Measurements from ENCODE around the gene CPNE6.

DNA sequence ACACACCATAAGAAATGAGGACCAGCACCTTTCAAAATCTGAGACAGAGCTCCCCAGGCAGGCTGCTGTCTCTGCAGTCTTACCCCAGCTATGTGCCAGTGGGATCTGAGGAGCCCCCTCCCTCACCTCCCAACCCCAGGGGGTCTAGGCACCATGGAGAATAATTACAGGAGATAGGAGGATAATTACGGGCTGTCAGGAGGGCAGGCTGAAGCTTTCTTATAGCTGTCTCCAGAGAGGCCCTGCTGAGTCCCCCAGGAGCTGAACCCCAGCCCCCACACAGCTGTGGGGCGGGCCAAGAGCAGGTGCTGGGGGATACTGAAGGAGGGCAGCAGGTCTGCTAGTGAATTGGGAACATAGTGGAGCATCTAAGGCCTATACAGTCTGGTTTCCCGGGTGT lies 6.8 kb downstream of the CPNE6 start:
- TF ChIP-seq SMARCC2 (IDR thresholded peaks at IDR 0.05) = no peak
- no peak for TF ChIP-seq ZBTB26 (CRISPR knock-in tag; IDR thresholded peaks at IDR 0.05; ENCODE audit: borderline replicate concordance)
- TF ChIP-seq NR2F1 (CRISPR knock-in tag; IDR thresholded peaks at IDR 0.05) = no peak

Measured in HepG2 (cell line).